ENCODE data around the gene TEK.

Gene TEK

GRCh38 chr9:27125030-27125429, 16.0 kb downstream of the TEK start:
- no peak for DNase-seq

- no peak for DNase-seq
Observed at GRCh38 chr9:27125936-27126335, 16.9 kb downstream of the TEK start.

DNA sequence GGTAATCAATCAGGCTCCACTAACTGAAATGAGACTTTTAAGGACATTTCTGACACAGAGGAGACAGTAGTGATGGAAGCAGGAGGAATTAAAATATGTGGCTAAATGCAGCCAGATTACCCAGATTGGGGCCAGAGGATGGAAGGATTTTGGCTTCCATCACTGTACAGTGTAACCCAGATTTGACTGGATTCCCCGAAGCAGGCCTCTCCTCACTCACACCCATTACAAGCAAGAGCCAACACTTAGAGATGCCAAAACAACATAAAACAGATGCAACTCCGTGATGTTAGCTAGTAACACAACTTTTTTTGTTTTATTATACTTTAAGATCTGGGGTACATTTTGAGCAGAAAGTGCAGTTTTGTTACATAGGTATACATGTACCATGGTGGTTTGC, 17.6 kb downstream of the TEK start:
- no peak for DNase-seq

- no peak for DNase-seq
Observed at GRCh38 chr9:27129221-27129620, 20.2 kb downstream of the TEK start.

- no peak for DNase-seq
Observed at GRCh38 chr9:27131731-27132130, 22.7 kb downstream of the TEK start.

DNA sequence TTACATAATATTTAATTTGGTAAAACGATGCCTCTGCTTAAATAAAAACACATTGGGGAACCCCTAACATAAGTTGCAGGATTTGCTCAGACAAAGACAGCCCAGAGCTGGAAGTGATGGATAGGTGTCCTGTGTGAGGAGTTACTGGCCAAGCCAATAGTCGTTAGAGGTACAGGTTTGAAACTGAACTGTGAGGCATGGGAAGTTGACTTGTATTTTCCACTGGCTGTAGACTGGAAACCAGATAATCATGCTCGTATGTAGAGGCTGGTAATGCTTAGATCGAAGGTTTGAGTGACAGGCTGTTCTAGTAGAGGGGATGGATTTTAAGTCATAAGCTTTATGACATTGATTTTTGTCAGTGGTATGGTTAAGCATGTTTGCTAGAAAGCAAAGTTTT, 24.8 kb downstream of the TEK start:
- DNase-seq = no peak

DNA sequence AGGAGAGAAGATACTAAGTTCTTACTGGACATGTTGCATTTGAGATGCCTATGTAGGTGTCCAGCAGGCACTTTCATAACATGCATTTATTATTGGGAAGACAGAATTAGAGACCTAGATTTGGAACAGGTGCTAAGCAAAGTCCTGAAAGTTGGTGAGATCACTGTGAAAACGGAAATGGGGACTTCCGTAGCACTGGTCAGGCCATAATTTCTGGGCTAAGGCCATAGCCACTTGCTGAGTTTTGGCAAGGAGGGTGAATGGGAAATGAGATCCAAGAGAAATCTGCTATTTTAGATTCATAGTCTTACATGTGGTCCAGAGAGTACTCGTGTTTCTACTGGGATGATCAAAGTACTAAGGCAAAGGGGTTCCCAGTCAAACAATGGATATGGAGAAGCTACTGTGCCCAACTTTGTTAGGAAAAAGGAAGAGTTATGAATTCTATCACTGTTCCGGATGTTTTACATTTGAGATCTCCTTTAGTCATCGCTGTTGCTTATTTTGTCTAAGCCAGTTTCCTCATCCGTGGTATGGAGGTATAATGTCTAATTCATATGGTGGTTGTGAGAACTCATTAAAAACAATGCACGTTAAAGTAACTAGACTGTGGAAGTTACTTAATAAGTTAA, 33.4 kb downstream of the TEK start:
- DNase-seq = no peak

- DNase-seq = no peak
Observed at GRCh38 chr9:27145143-27145542, 36.1 kb downstream of the TEK start.

DNA sequence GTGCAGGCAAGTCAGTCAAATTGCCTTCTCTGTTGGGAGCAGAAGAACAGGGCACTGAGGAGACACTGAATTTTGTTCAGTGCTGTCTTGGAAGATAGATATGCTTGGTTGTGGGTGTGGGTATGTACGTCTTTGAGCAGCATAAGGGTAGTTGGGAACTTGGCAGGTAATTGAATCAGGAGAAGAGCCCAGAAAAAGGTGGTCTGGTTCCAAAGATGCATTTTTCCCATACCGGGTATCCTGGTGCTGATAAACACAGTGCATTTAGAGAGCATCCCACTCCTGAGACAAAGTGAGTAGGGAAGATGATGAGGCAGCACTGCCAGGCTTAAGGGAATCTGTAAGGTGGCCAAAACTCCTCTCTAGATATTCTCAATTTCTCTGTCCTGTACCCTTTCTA, 40.6 kb downstream of the TEK start:
- no peak for DNase-seq

GRCh38 chr9:27150746-27151406, 41.9 kb downstream of the TEK start:
- DNase-seq = no peak

- no peak for DNase-seq
Observed at GRCh38 chr9:27151693-27152404, 42.8 kb downstream of the TEK start.

DNA sequence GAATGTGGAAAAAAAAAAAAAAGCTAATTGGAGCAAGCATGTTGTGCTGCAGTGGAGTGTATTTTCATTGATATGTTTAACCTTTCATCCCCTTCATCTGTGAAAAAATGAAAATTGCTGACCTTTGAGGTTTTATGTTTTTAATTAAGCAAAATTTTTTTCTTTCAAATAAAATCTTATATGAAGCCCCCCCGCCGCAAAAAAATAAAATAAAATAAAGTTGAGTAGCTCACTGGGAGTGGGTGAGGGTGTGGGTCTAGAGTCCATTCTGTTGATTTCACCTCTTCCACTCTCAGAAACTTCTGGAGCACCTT, 43.3 kb downstream of the TEK start:
- no peak for DNase-seq

DNA sequence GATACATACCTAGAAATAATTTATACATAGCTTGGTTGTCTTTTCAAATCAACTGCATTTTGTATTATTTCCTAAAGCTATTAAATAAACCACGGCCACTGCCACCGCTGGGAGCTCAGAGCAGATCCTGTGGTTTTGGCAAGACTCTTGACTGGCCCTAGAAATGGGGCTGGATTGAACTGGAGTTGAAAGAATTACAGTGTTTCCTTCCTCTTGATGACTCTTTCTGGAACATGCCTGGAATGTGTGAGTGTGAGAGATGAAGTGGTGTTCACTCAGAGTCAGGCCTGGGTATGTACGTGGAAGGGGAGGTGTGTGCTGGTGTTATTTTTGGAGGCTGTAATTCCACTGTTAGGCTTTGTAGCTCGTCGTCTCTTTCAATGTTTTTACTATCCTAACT, 45.9 kb downstream of the TEK start:
- no peak for DNase-seq

- no peak for DNase-seq
Observed at GRCh38 chr9:27157097-27157496, 48.1 kb downstream of the TEK start.

DNA sequence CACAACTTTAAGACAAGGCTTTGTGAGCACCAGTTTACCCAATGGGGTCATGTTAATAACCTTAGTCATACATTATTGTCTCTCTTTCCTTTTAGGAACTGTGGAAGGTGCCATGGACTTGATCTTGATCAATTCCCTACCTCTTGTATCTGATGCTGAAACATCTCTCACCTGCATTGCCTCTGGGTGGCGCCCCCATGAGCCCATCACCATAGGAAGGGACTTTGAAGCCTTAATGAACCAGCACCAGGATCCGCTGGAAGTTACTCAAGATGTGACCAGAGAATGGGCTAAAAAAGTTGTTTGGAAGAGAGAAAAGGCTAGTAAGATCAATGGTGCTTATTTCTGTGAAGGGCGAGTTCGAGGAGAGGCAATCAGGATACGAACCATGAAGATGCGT, 48.7 kb downstream of the TEK start:
- no peak for DNase-seq

GRCh38 chr9:27160636-27161035, 51.6 kb downstream of the TEK start:
- no peak for DNase-seq

GRCh38 chr9:27162045-27162444, 53.0 kb downstream of the TEK start:
- DNase-seq = no peak

- DNase-seq = no peak
Observed at GRCh38 chr9:27165068-27165467, 56.0 kb downstream of the TEK start.

DNA sequence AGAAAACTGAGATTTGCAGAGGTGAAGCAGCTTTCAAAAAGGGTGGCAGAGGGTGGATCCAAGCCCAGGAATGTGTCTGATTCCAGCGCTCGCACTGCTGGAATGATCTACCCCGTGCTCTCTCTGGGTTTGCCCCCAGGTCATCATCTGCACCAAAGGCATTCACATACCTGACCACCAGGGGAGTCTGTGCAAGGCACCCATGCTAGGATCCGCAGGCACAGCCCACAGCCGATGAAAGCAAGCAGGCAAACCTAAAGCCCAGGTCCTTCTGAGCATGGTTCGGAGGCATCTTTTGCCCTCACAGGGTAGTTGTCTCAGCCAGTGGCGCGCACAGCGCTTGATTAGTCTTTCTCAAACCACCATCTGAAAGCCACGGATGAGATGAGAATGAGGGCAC, 56.6 kb downstream of the TEK start:
- no peak for DNase-seq

GRCh38 chr9:27168496-27168895, 59.5 kb downstream of the TEK start:
- no peak for DNase-seq

DNA sequence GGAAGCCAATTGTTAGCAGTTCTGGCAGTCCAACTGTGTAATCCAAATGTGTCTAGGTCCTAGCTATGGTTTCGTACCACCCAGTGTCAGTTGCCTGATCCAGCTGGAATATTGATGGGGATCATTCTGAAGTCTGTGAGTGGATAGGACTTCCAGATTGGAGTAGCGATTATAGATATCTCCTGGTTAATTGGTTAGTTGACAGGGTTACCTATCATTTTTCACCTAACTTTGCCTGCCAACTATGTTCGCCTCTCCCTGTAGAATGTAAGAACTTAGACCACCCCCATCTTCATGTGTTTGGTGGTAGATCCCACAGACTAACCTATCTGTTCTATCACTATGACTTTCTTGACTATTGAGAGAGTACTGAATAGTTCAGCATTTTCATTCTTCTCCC, 59.9 kb downstream of the TEK start:
- no peak for DNase-seq

DNA sequence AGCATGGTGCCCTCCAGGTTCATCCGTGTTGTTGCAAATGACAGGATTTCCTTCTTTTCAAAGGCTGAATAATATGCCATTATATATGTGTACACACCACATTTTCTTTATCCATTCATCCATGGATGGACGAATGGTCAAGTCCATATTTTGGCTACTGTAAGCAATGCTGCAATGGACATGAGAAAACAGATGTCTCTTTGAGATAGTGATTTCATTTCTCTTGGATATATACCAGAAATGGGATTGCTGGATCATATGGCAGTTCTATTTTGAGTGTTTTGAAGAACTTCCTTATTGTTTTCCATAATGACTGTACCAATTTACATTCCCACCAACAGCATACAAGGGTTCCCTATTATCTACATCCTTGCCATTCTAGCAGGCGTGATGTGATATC, 67.9 kb downstream of the TEK start:
- no peak for DNase-seq

GRCh38 chr9:27179245-27179865, 70.3 kb downstream of the TEK start:
- no peak for DNase-seq

- DNase-seq = no peak
Observed at GRCh38 chr9:27181381-27181780, 72.4 kb downstream of the TEK start.

Measured in cerebellar nuclear complex (tissue), 1 donor.